ENCODE measurements around the gene MBD5.

The MBD5 gene

GRCh38 chr2:148511883-148512282 lies 491.0 kb downstream of the MBD5 start:
- ATAC-seq (no peak), DNase-seq (no peak)
- H3K27ac Mint-ChIP-seq: no peak overlapping the region
- no peaks in the 10 kb centered on the region for H3K9me3 Mint-ChIP-seq
- H3K4me1 Mint-ChIP-seq: peaks cover 43% of the 10 kb centered on the region
- no peak overlapping the region for H3K4me3 Mint-ChIP-seq
- H3K27me3 Mint-ChIP-seq: no peaks in the 10 kb centered on the region

- Mint-ChIP-seq H3K4me1 (peaks cover 43% of the 10 kb centered on the region), H3K4me3 (peak overlapping the region; percentile 45 to 49), H3K27ac (no peak overlapping the region), H3K9me3 (no peaks in the 10 kb centered on the region), H3K27me3 (no peaks in the 10 kb centered on the region)
- DNase-seq (no peak), ATAC-seq (no peak)
Observed at GRCh38 chr2:148512501-148512900, 491.6 kb downstream of the MBD5 start.

GRCh38 chr2:148513427-148513826 lies 492.5 kb downstream of the MBD5 start:
- H3K4me1 Mint-ChIP-seq: peaks cover 43% of the 10 kb centered on the region
- no peak overlapping the region for H3K4me3 Mint-ChIP-seq
- no peak for ATAC-seq
- no peaks in the 10 kb centered on the region for H3K9me3 Mint-ChIP-seq
- H3K27me3 Mint-ChIP-seq: no peaks in the 10 kb centered on the region
- no peak for DNase-seq
- H3K27ac Mint-ChIP-seq: no peak overlapping the region

- ATAC-seq (peak; percentile 83), DNase-seq (no peak)
- H3K9me3 Mint-ChIP-seq: no peaks in the 10 kb centered on the region
- H3K27ac Mint-ChIP-seq: peak overlapping the region in 1 of 2 donors; percentile 83
- H3K27me3 Mint-ChIP-seq: no peaks in the 10 kb centered on the region
- peak overlapping the region in 1 of 2 donors; percentile 11 for H3K4me3 Mint-ChIP-seq
- peaks cover 32% of the 10 kb centered on the region for H3K4me1 Mint-ChIP-seq
Observed at GRCh38 chr2:148515120-148515519, 494.2 kb downstream of the MBD5 start.

- ATAC-seq (no peak), DNase-seq (no peak)
- H3K27ac Mint-ChIP-seq: peak overlapping the region in 1 of 2 donors; percentile 24
- H3K4me1 Mint-ChIP-seq: peaks cover 36% of the 10 kb centered on the region
- peak overlapping the region in 1 of 2 donors; percentile 55 for H3K4me3 Mint-ChIP-seq
- no peaks in the 10 kb centered on the region for H3K27me3 Mint-ChIP-seq
- H3K9me3 Mint-ChIP-seq: no peaks in the 10 kb centered on the region
Observed at GRCh38 chr2:148515976-148516375, 495.1 kb downstream of the MBD5 start.

- DNase-seq: no peak
- H3K4me1 Mint-ChIP-seq: peaks cover 44% of the 10 kb centered on the region
- H3K9me3 Mint-ChIP-seq: no peaks in the 10 kb centered on the region
Observed at GRCh38 chr2:148517296-148517695, 496.4 kb downstream of the MBD5 start.

GRCh38 chr2:148517822-148518221 lies 496.9 kb downstream of the MBD5 start:
- no peak for ATAC-seq

More at GRCh38 chr2:148517296-148517695, 496.4 kb downstream of the MBD5 start:
- no peak overlapping the region for H3K27ac Mint-ChIP-seq
- H3K4me3 Mint-ChIP-seq: no peak overlapping the region
- H3K27me3 Mint-ChIP-seq: no peaks in the 10 kb centered on the region
- no peak for ATAC-seq

GRCh38 chr2:148519013-148519412 lies 498.1 kb downstream of the MBD5 start:
- Mint-ChIP-seq H3K4me1 (peaks cover 49% of the 10 kb centered on the region), H3K27ac (no peak overlapping the region), H3K27me3 (no peaks in the 10 kb centered on the region), H3K9me3 (no peaks in the 10 kb centered on the region), H3K4me3 (no peak overlapping the region)
- no peak for ATAC-seq
- no peak for DNase-seq

More at GRCh38 chr2:148517822-148518221, 496.9 kb downstream of the MBD5 start:
- DNase-seq: no peak
- Mint-ChIP-seq H3K4me3 (no peak overlapping the region), H3K9me3 (no peaks in the 10 kb centered on the region), H3K27me3 (no peaks in the 10 kb centered on the region), H3K27ac (no peak overlapping the region), H3K4me1 (peaks cover 40% of the 10 kb centered on the region)

- H3K4me1 Mint-ChIP-seq: peaks cover 54% of the 10 kb centered on the region
- peaks cover 0 to 5% of the 10 kb centered on the region in 2 donors for H3K9me3 Mint-ChIP-seq
- H3K27ac Mint-ChIP-seq: peak overlapping the region in 1 of 2 donors; percentile 35
- no peak overlapping the region for H3K4me3 Mint-ChIP-seq
- H3K27me3 Mint-ChIP-seq: no peaks in the 10 kb centered on the region
- DNase-seq: no peak
- no peak for ATAC-seq
Observed at GRCh38 chr2:148521181-148521580, 500.3 kb downstream of the MBD5 start.

GRCh38 chr2:148523315-148523714 lies 502.4 kb downstream of the MBD5 start:
- H3K27me3 Mint-ChIP-seq: no peaks in the 10 kb centered on the region
- H3K27ac Mint-ChIP-seq: peak overlapping the region; percentile 8 to 89
- peaks cover 0 to 5% of the 10 kb centered on the region in 2 donors for H3K9me3 Mint-ChIP-seq
- no peak for ATAC-seq
- peaks cover 73% of the 10 kb centered on the region for H3K4me1 Mint-ChIP-seq
- no peak for DNase-seq
- H3K4me3 Mint-ChIP-seq: peak overlapping the region; percentile 27 to 54

- peak overlapping the region; percentile 46 to 63 for H3K4me3 Mint-ChIP-seq
Observed at GRCh38 chr2:148524519-148524919, 503.6 kb downstream of the MBD5 start.

GRCh38 chr2:148525130-148525529 lies 504.2 kb downstream of the MBD5 start:
- Mint-ChIP-seq H3K4me1 (peaks cover 91% of the 10 kb centered on the region), H3K9me3 (peaks cover 0 to 5% of the 10 kb centered on the region in 2 donors), H3K27ac (peak overlapping the region; percentile 89), H3K4me3 (peak overlapping the region; percentile 46 to 63), H3K27me3 (no peaks in the 10 kb centered on the region)
- no peak for ATAC-seq
- DNase-seq: no peak

More at GRCh38 chr2:148524519-148524919, 503.6 kb downstream of the MBD5 start:
- peaks cover 85% of the 10 kb centered on the region for H3K4me1 Mint-ChIP-seq
- H3K27me3 Mint-ChIP-seq: no peaks in the 10 kb centered on the region
- peak overlapping the region; percentile 89 for H3K27ac Mint-ChIP-seq
- peak; percentile 93 for ATAC-seq
- peaks cover 0 to 5% of the 10 kb centered on the region in 2 donors for H3K9me3 Mint-ChIP-seq
- peak in 1 of 2 donors; percentile 82 for DNase-seq

GRCh38 chr2:148526509-148527346 lies 505.8 kb downstream of the MBD5 start:
- ATAC-seq (no peak), DNase-seq (peak in 1 of 2 donors; percentile 15)
- peaks cover 0 to 5% of the 10 kb centered on the region in 2 donors for H3K9me3 Mint-ChIP-seq
- H3K4me3 Mint-ChIP-seq: peak overlapping the region; percentile 81 to 82
- H3K4me1 Mint-ChIP-seq: peaks cover 93% of the 10 kb centered on the region
- H3K27ac Mint-ChIP-seq: peak overlapping the region; percentile 57 to 97
- H3K27me3 Mint-ChIP-seq: no peaks in the 10 kb centered on the region

- DNase-seq (peak in 1 of 2 donors; percentile 45), ATAC-seq (peak; percentile 28)
- Mint-ChIP-seq H3K9me3 (peaks cover 0 to 5% of the 10 kb centered on the region in 2 donors), H3K27ac (peak overlapping the region; percentile 56 to 97), H3K4me3 (peak overlapping the region; percentile 81 to 82), H3K4me1 (peaks cover 93% of the 10 kb centered on the region), H3K27me3 (no peaks in the 10 kb centered on the region)
Observed at GRCh38 chr2:148527488-148528340, 506.8 kb downstream of the MBD5 start.

GRCh38 chr2:148528356-148529064 lies 507.6 kb downstream of the MBD5 start:
- peak overlapping the region; percentile 56 to 97 for H3K27ac Mint-ChIP-seq
- H3K9me3 Mint-ChIP-seq: peaks cover 0 to 5% of the 10 kb centered on the region in 2 donors
- peaks cover 86% of the 10 kb centered on the region for H3K4me1 Mint-ChIP-seq
- peak in 1 of 2 donors; percentile 20 for DNase-seq
- H3K4me3 Mint-ChIP-seq: peak overlapping the region; percentile 81 to 82
- ATAC-seq: peak; percentile 4
- no peaks in the 10 kb centered on the region for H3K27me3 Mint-ChIP-seq
